Measurements from ENCODE around the gene CLTCL1.

DNA sequence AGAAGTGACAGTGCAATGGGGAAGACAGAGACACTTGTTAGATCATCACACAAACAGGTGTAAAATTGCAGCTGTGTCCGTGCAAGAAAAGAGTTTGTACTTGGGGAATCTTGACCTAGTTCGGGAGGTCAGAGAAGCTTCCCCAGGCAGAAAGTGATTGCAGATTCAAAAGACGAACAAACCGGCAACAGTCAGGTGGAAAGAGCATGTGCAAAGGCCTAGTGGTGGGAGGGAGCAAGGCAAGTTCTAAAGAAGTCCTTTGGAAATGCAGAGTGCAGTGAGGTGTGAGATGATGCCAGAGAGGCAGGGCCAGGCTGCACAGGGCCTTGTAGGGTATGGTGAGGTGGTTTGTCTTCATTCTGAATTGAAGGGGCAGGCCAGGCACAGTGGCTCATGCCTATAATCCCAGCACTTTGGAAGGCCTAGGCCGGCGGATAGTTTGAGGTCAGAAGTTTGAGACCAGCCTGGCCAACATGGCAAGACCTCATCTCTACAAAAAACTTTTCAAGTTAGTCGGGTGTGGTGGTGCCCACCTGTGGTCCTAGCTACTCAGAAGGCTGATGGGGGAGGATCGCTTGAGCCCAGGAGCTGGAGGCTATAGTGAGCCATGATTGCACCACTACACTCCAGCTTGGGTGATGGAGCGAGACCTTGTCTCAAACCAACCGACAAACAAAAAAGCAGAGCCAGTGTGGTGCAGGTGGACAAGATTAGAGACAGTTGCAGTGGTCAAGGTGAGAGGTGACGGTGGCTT lies 145.1 kb downstream of the CLTCL1 start:
- TF ChIP-seq ATF3 (IDR thresholded peaks at IDR 0.05): no peak
- TF ChIP-seq, protein P1, sequence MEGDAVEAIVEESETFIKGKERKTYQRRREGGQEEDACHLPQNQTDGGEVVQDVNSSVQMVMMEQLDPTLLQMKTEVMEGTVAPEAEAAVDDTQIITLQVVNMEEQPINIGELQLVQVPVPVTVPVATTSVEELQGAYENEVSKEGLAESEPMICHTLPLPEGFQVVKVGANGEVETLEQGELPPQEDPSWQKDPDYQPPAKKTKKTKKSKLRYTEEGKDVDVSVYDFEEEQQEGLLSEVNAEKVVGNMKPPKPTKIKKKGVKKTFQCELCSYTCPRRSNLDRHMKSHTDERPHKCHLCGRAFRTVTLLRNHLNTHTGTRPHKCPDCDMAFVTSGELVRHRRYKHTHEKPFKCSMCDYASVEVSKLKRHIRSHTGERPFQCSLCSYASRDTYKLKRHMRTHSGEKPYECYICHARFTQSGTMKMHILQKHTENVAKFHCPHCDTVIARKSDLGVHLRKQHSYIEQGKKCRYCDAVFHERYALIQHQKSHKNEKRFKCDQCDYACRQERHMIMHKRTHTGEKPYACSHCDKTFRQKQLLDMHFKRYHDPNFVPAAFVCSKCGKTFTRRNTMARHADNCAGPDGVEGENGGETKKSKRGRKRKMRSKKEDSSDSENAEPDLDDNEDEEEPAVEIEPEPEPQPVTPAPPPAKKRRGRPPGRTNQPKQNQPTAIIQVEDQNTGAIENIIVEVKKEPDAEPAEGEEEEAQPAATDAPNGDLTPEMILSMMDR (IDR thresholded peaks at IDR 0.05; ENCODE audit: low read depth, low read length, missing input control): no peak
- no peak for TF ChIP-seq RAD21 (IDR thresholded peaks at IDR 0.05)
- TF ChIP-seq MAX (IDR thresholded peaks at IDR 0.05): no peak
- no peak for TF ChIP-seq YY1 (IDR thresholded peaks at IDR 0.05)
- no peak for TF ChIP-seq NR2F2 (IDR thresholded peaks at IDR 0.05)
- no peak for TF ChIP-seq REST (IDR thresholded peaks at IDR 0.05)
- TF ChIP-seq TAF1 (conservative IDR thresholded peaks at IDR 0.05): no peak
- no peak for TF ChIP-seq RXRA (IDR thresholded peaks at IDR 0.05)
- no peak for TF ChIP-seq HNF4G (IDR thresholded peaks at IDR 0.05)

All from liver (tissue), 3 donors.